Stimulated activated CD4-positive, alpha-beta T cell treated with anti-CD3 and anti-CD28 coated beads, Interleukin-2, amount 100 ng/mL, for 4 hours (primary cell): ENCODE results near the gene TTLL8.

Experiments
- DNase-seq: peaks from one replicate; pipeline ENCODE4 v3.0.0-alpha.2; 2020; ENCODE audit warnings: low read depth

The TTLL8 gene

DNA sequence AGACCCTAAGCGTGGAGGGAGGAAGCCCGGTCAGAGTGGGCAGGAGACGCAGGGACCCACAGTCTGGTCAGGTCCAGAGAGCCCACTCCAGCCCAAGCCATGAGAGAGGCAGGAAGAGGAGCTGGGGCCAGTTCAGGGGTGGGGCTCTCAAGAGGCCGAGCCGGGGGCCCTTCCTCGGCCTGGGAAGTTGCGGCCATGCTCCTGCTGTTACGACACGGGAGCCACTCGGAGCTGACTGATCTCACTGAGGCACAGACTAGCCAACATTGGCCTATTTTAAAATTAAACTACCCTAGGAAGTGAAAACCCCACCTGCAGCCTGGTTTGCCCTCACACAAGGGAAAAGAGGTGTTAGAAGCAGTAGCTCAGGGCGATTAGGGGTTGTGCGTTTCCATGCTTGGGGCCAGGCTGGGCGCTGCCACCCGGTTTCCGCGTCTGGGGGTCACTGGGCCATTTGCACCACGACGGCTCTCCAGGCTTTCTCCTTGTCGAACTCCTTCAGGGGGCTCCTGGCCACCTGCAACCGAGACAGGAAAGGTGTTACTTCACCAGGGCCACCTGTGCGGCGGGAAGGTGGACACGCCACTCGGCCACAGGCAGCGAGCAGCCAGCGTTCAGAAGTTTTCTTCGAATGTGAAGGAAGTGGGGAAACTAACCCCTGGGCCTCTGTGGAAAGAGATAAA is 3.2 kb upstream of the TTLL8 start:
- no peak for DNase-seq

- no peak for DNase-seq
Measured at GRCh38 chr22:50060441-50061140, 2.5 kb upstream of the TTLL8 start.

GRCh38 chr22:50059881-50060262 is 1.8 kb upstream of the TTLL8 start:
- DNase-seq, result no peak

GRCh38 chr22:50058906-50059880 is 1.1 kb upstream of the TTLL8 start:
- no peak for DNase-seq

DNA sequence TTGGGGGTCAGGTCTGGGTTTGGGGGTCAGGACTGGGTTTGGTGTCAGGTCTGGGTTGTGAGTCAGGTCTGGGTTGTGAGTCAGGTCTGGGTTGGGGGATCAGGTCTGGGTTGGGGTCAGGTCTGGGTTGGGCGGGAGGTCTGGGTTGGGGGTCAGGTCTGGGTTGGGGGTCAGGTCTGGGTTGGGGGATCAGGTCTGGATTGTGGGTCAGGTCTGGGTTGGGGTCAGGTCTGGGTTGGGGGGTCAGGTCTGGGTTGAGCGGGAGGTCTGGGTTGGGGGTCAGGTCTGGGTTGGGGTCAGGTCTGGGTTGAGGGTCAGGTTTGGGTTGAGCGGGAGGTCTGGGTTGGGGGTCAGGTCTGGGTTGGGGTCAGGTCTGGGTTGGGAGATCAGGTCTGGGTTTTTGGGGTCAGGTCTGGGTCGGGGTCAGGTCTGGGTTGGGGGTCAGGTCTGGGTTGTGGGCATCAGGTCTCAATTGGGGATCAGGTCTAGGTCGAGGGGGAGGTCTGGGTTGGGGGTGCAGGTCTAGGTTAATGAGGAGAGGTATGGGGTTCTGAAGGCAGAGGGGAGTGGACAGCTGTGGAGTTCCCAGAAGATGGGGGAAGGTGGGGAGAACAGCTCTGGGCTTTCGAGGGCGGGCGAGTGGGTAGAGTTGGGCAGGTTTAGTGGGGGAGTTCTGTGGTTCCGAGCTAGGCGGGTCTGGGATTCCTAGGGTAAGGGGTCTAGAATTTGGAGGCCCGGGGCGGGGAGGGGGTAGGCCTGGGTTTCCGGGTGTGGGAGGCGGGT is 629 bp downstream of the TTLL8 start:
- DNase-seq, result no peak

- DNase-seq, result no peak
Measured at GRCh38 chr22:50056214-50056972, 1.7 kb downstream of the TTLL8 start.

DNA sequence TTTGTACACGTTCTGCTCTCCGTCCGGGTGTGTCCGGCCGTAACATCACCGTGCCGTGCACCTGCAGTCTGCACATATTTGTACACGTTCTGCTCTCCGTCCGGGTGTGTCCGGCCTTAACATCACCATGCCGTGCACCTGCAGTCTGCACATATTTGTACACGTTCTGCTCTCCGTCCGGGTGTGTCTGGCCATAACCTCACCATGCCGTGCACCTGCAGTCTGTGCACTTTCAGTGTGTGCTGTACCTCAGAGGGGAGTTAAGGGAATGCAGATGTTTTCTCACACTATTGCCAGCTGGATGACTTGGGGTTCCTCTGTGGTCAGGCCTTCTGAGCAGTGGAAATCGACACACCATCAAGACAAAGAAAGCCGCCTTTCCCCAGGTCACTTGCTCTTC is 4.2 kb downstream of the TTLL8 start:
- no peak for DNase-seq

- DNase-seq, result no peak
Measured at GRCh38 chr22:50051930-50052329, 6.2 kb downstream of the TTLL8 start.

GRCh38 chr22:50049299-50050195 is 8.6 kb downstream of the TTLL8 start:
- DNase-seq, result no peak

DNA sequence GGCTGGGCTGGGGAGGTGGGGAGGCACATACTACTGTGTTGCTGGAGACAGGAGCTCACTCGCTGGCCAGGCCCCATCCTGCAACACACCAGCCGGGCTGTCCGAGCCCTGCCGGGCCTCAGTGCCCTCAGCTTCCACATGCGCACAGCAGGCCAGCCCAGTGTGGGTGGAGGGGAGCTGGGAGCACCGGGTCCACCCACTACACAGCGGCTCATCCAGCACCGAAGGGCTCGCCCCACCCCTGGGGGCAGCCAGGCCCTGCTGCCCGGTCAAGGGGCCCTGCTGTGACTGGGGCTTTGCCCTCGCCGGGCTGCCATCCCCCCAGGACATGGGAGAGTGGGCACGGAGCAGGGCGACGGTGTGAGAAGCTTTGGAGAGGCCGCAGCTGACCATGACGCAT is 9.3 kb downstream of the TTLL8 start:
- no peak for DNase-seq

GRCh38 chr22:50048061-50048765 is 9.9 kb downstream of the TTLL8 start:
- DNase-seq, result no peak

DNA sequence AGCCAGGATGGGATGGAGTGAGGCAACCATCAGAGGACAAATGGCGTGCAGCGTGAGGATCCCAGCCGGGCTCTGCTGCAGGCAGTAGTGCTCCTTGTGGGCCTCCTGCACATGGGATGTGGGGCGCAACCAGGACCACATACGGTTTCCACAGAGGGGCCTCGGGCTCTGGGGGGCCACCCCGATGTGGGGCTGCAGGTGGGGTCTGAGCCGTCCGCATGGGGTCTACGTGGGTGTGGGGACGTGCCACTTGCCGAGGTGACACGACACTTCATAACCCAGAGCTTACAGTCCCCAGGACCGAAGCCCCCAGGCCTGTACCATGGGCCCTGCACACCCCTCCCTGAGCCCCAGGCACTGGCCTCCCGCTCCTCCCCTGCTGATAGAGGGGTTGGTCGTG is 10.8 kb downstream of the TTLL8 start:
- no peak for DNase-seq

- no peak for DNase-seq
Measured at GRCh38 chr22:50046481-50047245, 11.4 kb downstream of the TTLL8 start.

DNA sequence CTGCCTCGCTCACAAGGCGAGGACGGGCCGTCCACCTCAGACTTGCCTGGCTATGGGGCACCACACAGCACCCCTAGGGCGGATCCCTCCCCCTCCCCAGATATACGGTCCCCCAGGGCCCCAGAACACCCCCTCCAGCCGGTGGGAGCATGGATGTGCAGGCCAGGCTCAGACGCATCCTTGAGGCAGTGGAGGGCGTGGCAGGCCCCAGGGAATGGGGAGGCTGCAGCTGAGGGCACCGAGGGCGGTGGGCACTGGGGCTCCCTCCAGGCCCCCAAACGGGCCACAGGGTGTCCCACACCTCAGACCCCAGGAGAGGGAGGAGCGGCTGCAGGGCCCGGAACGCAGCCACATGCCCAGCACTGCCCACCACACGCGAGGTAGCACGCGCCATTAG is 12.1 kb downstream of the TTLL8 start:
- no peak for DNase-seq

GRCh38 chr22:50045211-50046018 is 12.7 kb downstream of the TTLL8 start:
- no peak for DNase-seq

- no peak for DNase-seq
Measured at GRCh38 chr22:50044485-50045118, 13.5 kb downstream of the TTLL8 start.

- no peak for DNase-seq
Measured at GRCh38 chr22:50041361-50042065, 16.6 kb downstream of the TTLL8 start.
